IMR-90 (cell line): ENCODE data around the gene CD6. TPM values are rescaled to one million over a fixed set of nuclear protein-coding genes. Genes with fewer than 3 reads are reported as not detected.

Source experiments
- ATAC-seq: fragments of 200-7000 bp; cut with Tn5 transposase; 2 replicates; pipeline ENCODE4 v1.9.1; 2020; ENCODE audit warnings: low read depth, mild to moderate bottlenecking, moderate library complexity
- BruUV-seq: library from RNA; stranded (reverse); fragments of 400-500 nt; replicated peaks from 2 replicates; lab custom pipeline; 2021; lab: Mats Ljungman, UMichigan
- CTCF ChIA-PET: fragments of 300-600 bp; formaldehyde crosslinking; extraction: SDS; loops from one replicate; lab custom pipeline; 2021; ENCODE audit warnings: antibody characterized with exemption; lab: Yijun Ruan, JAX
- POLR2A ChIA-PET: fragments of 300-600 bp; sonication (Branson Sonifier 250); formaldehyde crosslinking; loops from one replicate; lab custom pipeline; 2022; ENCODE audit warnings: antibody characterized with exemption; ENCODE audit not compliant: unreplicated experiment; lab: Charles Lee
- DNase-seq: peaks from one replicate; pipeline ENCODE4 v3.0.0; 2013
- H2AFZ ChIP-seq: replicated peaks from 2 replicates; pipeline ENCODE3; 2013; ENCODE audit warnings: low read length, mild to moderate bottlenecking; ENCODE audit not compliant: poor library complexity
- H2AK5ac ChIP-seq: 2 replicates; pipeline ENCODE4 v1.6.1; 2013; ENCODE audit warnings: low read depth, low read length, inconsistent platforms
- H2AK9ac ChIP-seq: replicated peaks from 2 replicates; pipeline ENCODE3; 2013; ENCODE audit warnings: mild to moderate bottlenecking, low read depth, low read length, moderate library complexity; ENCODE audit not compliant: poor library complexity
- H2BK120ac ChIP-seq: 2 replicates; pipeline ENCODE4 v1.6.1; 2013; ENCODE audit warnings: low read depth, low read length, inconsistent platforms
- H2BK15ac ChIP-seq: 3 replicates; pipeline ENCODE4 v1.6.1; 2013; ENCODE audit warnings: low read depth, low read length, inconsistent platforms
- H2BK20ac ChIP-seq: 2 replicates; pipeline ENCODE4 v1.6.1; 2013; ENCODE audit warnings: low read depth, mild to moderate bottlenecking, inconsistent platforms, low read length, moderate library complexity
- H2BK5ac ChIP-seq: 2 replicates; pipeline ENCODE4 v1.6.1; 2013; ENCODE audit warnings: mild to moderate bottlenecking, low read depth, low read length, inconsistent platforms; ENCODE audit not compliant: poor library complexity, severe bottlenecking
- H3K14ac ChIP-seq: replicated peaks from 2 replicates; pipeline ENCODE4 v1.6.1; 2013; ENCODE audit warnings: low read depth, low read length, inconsistent platforms
- H3K18ac ChIP-seq: 2 replicates; pipeline ENCODE4 v1.6.1; 2013; ENCODE audit warnings: low read depth, low read length, control low read depth
- H3K23ac ChIP-seq: 2 replicates; pipeline ENCODE4 v1.6.1; 2013; ENCODE audit warnings: low read depth, low read length, inconsistent platforms
- H3K27ac ChIP-seq: 2 replicates; pipeline ENCODE4 v1.5.1; 2013; ENCODE audit warnings: mild to moderate bottlenecking, control low read depth, low read length; ENCODE audit not compliant: insufficient read depth
- H3K27me3 ChIP-seq: 2 replicates; pipeline ENCODE4 v1.6.1; 2013; ENCODE audit warnings: low read length; ENCODE audit not compliant: control insufficient read depth, insufficient read depth
- H3K36me3 ChIP-seq: 2 replicates; pipeline ENCODE4 v1.6.1; 2013; ENCODE audit warnings: low read length, mixed read lengths; ENCODE audit not compliant: control insufficient read depth, insufficient read depth
- H3K4ac ChIP-seq: 2 replicates; pipeline ENCODE4 v1.6.1; 2013; ENCODE audit warnings: low read depth, low read length, inconsistent platforms
- H3K4me1 ChIP-seq: 2 replicates; pipeline ENCODE4 v1.6.1; 2013; ENCODE audit warnings: low read length, mixed read lengths; ENCODE audit not compliant: control insufficient read depth, insufficient read depth
- H3K4me2 ChIP-seq: 2 replicates; pipeline ENCODE4 v1.6.1; 2013; ENCODE audit warnings: low read depth, mild to moderate bottlenecking, control low read depth, low read length, moderate library complexity
- H3K4me3 ChIP-seq: 2 replicates; pipeline ENCODE4 v1.5.1; 2013; ENCODE audit warnings: low read depth, mild to moderate bottlenecking, control low read depth, low read length, moderate library complexity; ENCODE audit not compliant: insufficient read depth
- H3K56ac ChIP-seq: 2 replicates; pipeline ENCODE4 v1.6.1; 2013; ENCODE audit warnings: low read length, inconsistent platforms; ENCODE audit not compliant: insufficient read depth; ENCODE audit errors: extremely low read depth
- H3K79me1 ChIP-seq, 2 experiments: 2 replicates each; pipeline ENCODE4 v1.6.1; 2013; ENCODE audit warnings: low read length in 2 of 2, inconsistent platforms in 1 of 2, low read depth in 1 of 2
- H3K9ac ChIP-seq: 2 replicates; pipeline ENCODE4 v1.6.1; 2013; ENCODE audit warnings: low read depth, low read length, control low read depth
- H3K9me1 ChIP-seq: 2 replicates; pipeline ENCODE4 v1.6.1; 2013; ENCODE audit warnings: low read length, inconsistent platforms; ENCODE audit not compliant: insufficient read depth
- H3K9me3 ChIP-seq: 2 replicates; pipeline ENCODE4 v1.6.1; 2013; ENCODE audit warnings: low read length; ENCODE audit not compliant: control insufficient read depth, insufficient read depth
- H4K20me1 ChIP-seq: 2 replicates; pipeline ENCODE4 v1.6.1; 2013; ENCODE audit warnings: low read length, inconsistent platforms; ENCODE audit not compliant: insufficient read depth
- H4K5ac ChIP-seq: 2 replicates; pipeline ENCODE4 v1.6.1; 2013; ENCODE audit warnings: mild to moderate bottlenecking, low read depth, low read length, control low read depth
- H4K8ac ChIP-seq, 2 experiments: 2 replicates each; pipeline ENCODE4 v1.6.1; 2013; ENCODE audit warnings: low read depth in 2 of 2, low read length in 2 of 2, control low read depth in 1 of 2, inconsistent platforms in 1 of 2
- H4K91ac ChIP-seq: 2 replicates; pipeline ENCODE4 v1.6.1; 2013; ENCODE audit warnings: low read depth, low read length, inconsistent platforms; ENCODE audit not compliant: insufficient read depth
- MAZ ChIP-seq: IDR thresholded peaks from 2 replicates; pipeline ENCODE4 v1.6.1; 2012; ENCODE audit warnings: low read depth, mild to moderate bottlenecking, low read length, improper control_type of control experiment, moderate library complexity, borderline replicate concordance
- MXI1 ChIP-seq: IDR thresholded peaks from 2 replicates; pipeline ENCODE4 v1.6.1; 2012; ENCODE audit warnings: low read depth, mild to moderate bottlenecking, low read length, moderate library complexity, borderline replicate concordance
- RFX5 ChIP-seq: IDR thresholded peaks from 2 replicates; pipeline ENCODE4 v1.8.0; 2012; ENCODE audit warnings: low read depth, mild to moderate bottlenecking, low read length, moderate library complexity
- SMC3 ChIP-seq: fragments of 150-350 bp; IDR thresholded peaks from 2 replicates; pipeline ENCODE4 v1.6.1; 2016; ENCODE audit warnings: low read depth, mild to moderate bottlenecking, antibody characterized with exemption, low read length, moderate library complexity
- WGBS, 2 experiments: methylation state at CpG; one replicate each; pipeline versions ENCODE4 v1.1.5 to v1.1.7; 2013; ENCODE audit warnings: missing lambda C conversion rate in 2 of 2; ENCODE audit not compliant: insufficient read length in 1 of 2; ENCODE audit errors: extremely low coverage in 2 of 2; 5-methylcytosine and 5-hydroxymethylcytosine counted together
- dilution Hi-C: fragments of 300-500 bp; cut with HindIII; formaldehyde crosslinking; loops from one replicate; pipeline ENCODE4 v1.14.3; 2018; ENCODE audit warnings: low sequenced_read_pairs; ENCODE audit not compliant: unreplicated experiment
- in situ Hi-C: fragments of 300-500 bp; cut with MboI; formaldehyde crosslinking; loops from 3 replicates; pipeline ENCODE4 v1.14.3; 2019; ENCODE audit warnings: low sequenced_read_pairs, inconsistent platforms, mixed read lengths
- intact Hi-C: fragments of 100-400 bp; cut with micrococcal nuclease; formaldehyde crosslinking; loops from 2 replicates; pipeline ENCODE4 v1.10.0; 2022
- polyA plus RNA-seq, 3 experiments: library from polyadenylated mRNA; depleted of rRNA; stranded (reverse); fragments of >200 nt; gene quantifications; 2 replicates each; pipeline ENCODE4 v1.2.3, GENCODE V29; 2012; ENCODE audit warnings: low replicate concordance in 1 of 3
- total RNA-seq: library from RNA; depleted of rRNA; stranded (reverse); fragments of >200 nt; gene quantifications from 2 replicates; pipeline ENCODE4 v1.2.3, GENCODE V29; 2012

The CD6 gene
- total and polyA plus RNA-seq, 2 of the 4 experiments (the other 2 are of a cell fraction) = not detected

- H2AFZ ChIP-seq = peak overlapping the region; percentile 54
- H3K56ac ChIP-seq = no peak overlapping the region
- H3K36me3 ChIP-seq = no peaks in the 10 kb centered on the region
- H3K23ac ChIP-seq = no peak overlapping the region
- ChIA-PET POLR2A (no interaction called here), CTCF (no interaction called here)
- no peak overlapping the region for H3K4ac ChIP-seq
- in situ Hi-C loops (no loop called here), dilution Hi-C loops (no loop called here), intact Hi-C loops (no loop called here)
- no peak overlapping the region for H2BK5ac ChIP-seq
- DNase-seq (no peak), ATAC-seq (no peak; the same call in 1 of the 2 replicates)
- peaks cover 74% of the 10 kb centered on the region for H3K27me3 ChIP-seq
- no peak overlapping the region for H2AK5ac ChIP-seq
- H2BK120ac ChIP-seq = no peak overlapping the region
- H3K14ac ChIP-seq = no peak overlapping the region
- H4K91ac ChIP-seq = no peak overlapping the region
- no peak overlapping the region for H2BK15ac ChIP-seq
- no TSS peak for BruUV-seq
- H3K4me3 ChIP-seq = no peak overlapping the region
- H3K18ac ChIP-seq = no peak overlapping the region
- WGBS, 2 experiments = 12% methylated on average over 27 of the region's 54 CpGs; no CpG with 5 or more reads in 1 of the 2 experiments
- no peaks in the 10 kb centered on the region for H3K9me1 ChIP-seq
- no peak overlapping the region for H4K5ac ChIP-seq
- no peaks in the 10 kb centered on the region for H4K20me1 ChIP-seq
- H2BK20ac ChIP-seq = no peak overlapping the region
- no peak overlapping the region for H4K8ac ChIP-seq
- no peak overlapping the region for H3K27ac ChIP-seq
- H2AK9ac ChIP-seq = no peak overlapping the region
- no peaks in the 10 kb centered on the region; the same call in 1 of the 2 replicates for H3K9me3 ChIP-seq
- H3K9ac ChIP-seq = no peak overlapping the region
- TF ChIP-seq MXI1 (no peak), RFX5 (no peak), MAZ (no peak), SMC3 (no peak)
- no peak overlapping the region for H3K4me2 ChIP-seq
- no peaks in the 10 kb centered on the region for H3K79me1 ChIP-seq
- no peaks in the 10 kb centered on the region for H3K4me1 ChIP-seq
Measured at GRCh38 chr11:61007956-61008896, 36.7 kb downstream of the CD6 start.
